Limb (tissue), 2 donors: Measurements from ENCODE around the gene STIP1.

Experiments
- DNase-seq, 2 donors: peaks; one replicate each; pipeline ENCODE4 v3.0.0-alpha.2; 2016; ENCODE audit errors: extremely low spot score in 2 of 2

The STIP1 gene

GRCh38 chr11:64222651-64223000 is 36.7 kb downstream of the STIP1 start:
- DNase-seq = no peak

- DNase-seq = peak in 1 of 2 donors; percentile 38
These were observed 37.2 kb downstream of the STIP1 start for GRCh38 chr11:64223001-64223651.

GRCh38 chr11:64224151-64224890 is 38.4 kb downstream of the STIP1 start:
- DNase-seq = no peak

- DNase-seq = peak in 1 of 2 donors; percentile 36
These were observed 39.1 kb downstream of the STIP1 start for GRCh38 chr11:64224891-64225607.

- peak; percentile 84 to 95 for DNase-seq
These were observed 39.9 kb downstream of the STIP1 start, which contains the start of the genes NUDT22 and TRPT1 for GRCh38 chr11:64225608-64226506. NUDT22 (plus strand) TSS chr11:64226274; CDS start chr11:64226653, 379 bp downstream. TRPT1 (minus strand) TSS chr11:64226186; CDS start chr11:64225860, 326 bp downstream.

- no peak for DNase-seq
These were observed 40.6 kb downstream of the STIP1 start for GRCh38 chr11:64226507-64227051.

- DNase-seq = no peak
These were observed 41.5 kb downstream of the STIP1 start for GRCh38 chr11:64227405-64227956.

- DNase-seq = no peak
These were observed 43.2 kb downstream of the STIP1 start for GRCh38 chr11:64229090-64229743.

- no peak for DNase-seq
These were observed 43.8 kb downstream of the STIP1 start for GRCh38 chr11:64229744-64230170.

- peak; percentile 90 to 94 for DNase-seq
These were observed 44.4 kb downstream of the STIP1 start, which contains the start of gene DNAJC4 for GRCh38 chr11:64230171-64230984. DNAJC4 (plus strand) TSS chr11:64230548; CDS start chr11:64230855, 307 bp downstream.

GRCh38 chr11:64230985-64231365 is 45.0 kb downstream of the STIP1 start:
- DNase-seq = no peak

- no peak for DNase-seq
These were observed 45.6 kb downstream of the STIP1 start for GRCh38 chr11:64231546-64231945.

GRCh38 chr11:64232182-64232966 is 46.4 kb downstream of the STIP1 start:
- no peak for DNase-seq

- DNase-seq = no peak
These were observed 47.0 kb downstream of the STIP1 start for GRCh38 chr11:64232967-64233315.

GRCh38 chr11:64233913-64234586 is 48.1 kb downstream of the STIP1 start, which contains the start of gene VEGFB:
VEGFB (plus strand) TSS chr11:64234584; CDS start chr11:64234834, 250 bp downstream.
- DNase-seq = peak in 1 of 2 donors; percentile 83

GRCh38 chr11:64234647-64235379 is 48.8 kb downstream of the STIP1 start:
- DNase-seq = peak in 1 of 2 donors; percentile 71
